H1 (cell line): ENCODE data around the gene PA2G4. TPM values are rescaled to one million over a fixed set of nuclear protein-coding genes. Genes with fewer than 3 reads are reported as not detected.
A peak's percentile ranks its signal among the peaks of the same experiment; 100 is the strongest.

Experiments used
- CHD7 ChIP-seq: fragments of 300-600 bp; sonication (generic); IDR thresholded peaks from 2 replicates; pipeline ENCODE4 v1.7.1; 2012; ENCODE audit warnings: low read length, moderate library complexity, mild to moderate bottlenecking, inconsistent platforms; ENCODE audit not compliant: insufficient replicate concordance
- EZH2 ChIP-seq: fragments of 200-600 bp; sonication (generic); IDR thresholded peaks from 2 replicates; pipeline ENCODE4 v1.7.1; 2012; ENCODE audit warnings: low read depth, mild to moderate bottlenecking, moderate library complexity, low read length, inconsistent platforms; ENCODE audit not compliant: severe bottlenecking
- GABPA ChIP-seq: IDR thresholded peaks from 2 replicates; pipeline ENCODE4 v1.6.1; 2011; ENCODE audit warnings: mild to moderate bottlenecking, low read length, moderate library complexity, borderline replicate concordance; ENCODE audit not compliant: insufficient read depth
- JUND ChIP-seq: IDR thresholded peaks from 2 replicates; pipeline ENCODE4 v1.6.1; 2011; ENCODE audit warnings: mild to moderate bottlenecking, improper control_type of control experiment, low read length
- KDM4A ChIP-seq: IDR thresholded peaks from one replicate; pipeline ENCODE4 v1.7.1; 2012; ENCODE audit warnings: low read depth, mild to moderate bottlenecking, moderate library complexity, low read length, inconsistent platforms; ENCODE audit not compliant: severe bottlenecking
- POLR2AphosphoS5 ChIP-seq: IDR thresholded peaks from 2 replicates; pipeline ENCODE4 v1.6.1; 2011; ENCODE audit warnings: low read depth, low read length
- RXRA ChIP-seq: IDR thresholded peaks from 2 replicates; pipeline ENCODE4 v1.6.1; 2011; ENCODE audit warnings: low read depth, mild to moderate bottlenecking, low read length, moderate library complexity; ENCODE audit not compliant: insufficient read depth
- ZNF274 ChIP-seq: IDR thresholded peaks from 2 replicates; pipeline ENCODE4 v1.7.0; 2012; ENCODE audit warnings: low read length, borderline replicate concordance; ENCODE audit errors: extremely low read depth
- polyA plus RNA-seq, 7 experiments: library from polyadenylated mRNA; depleted of rRNA in 3 of 7; stranded (reverse) in 5 of 7; unstranded in 2 of 7; fragments of >200 nt in 5 of 7; fragments of 200-250 nt in 2 of 7; gene quantifications; 1 replicate in 5 of 7; 2 replicates in 1 of 7; 4 replicates in 1 of 7; pipeline versions ENCODE4 v1.2.1 to v1.2.3, GENCODE V29; 2011 to 2013; ENCODE audit warnings: missing spikeins in 2 of 7, mixed read lengths in 2 of 7
- total RNA-seq: library from RNA; stranded (reverse); fragmentation: NEBNext Ultra II Directional; extraction: Animal tissue kit (Norgen Biotek cat#: 25700); gene quantifications from 2 replicates; pipeline ENCODE4 v1.2.1, GENCODE V29; 2021

Gene PA2G4
- total and polyA plus RNA-seq, 2 of the 8 experiments (the other 6 are each of a cell fraction or from before 2014, with no cell fraction given), result 159 to 242 TPM

DNA sequence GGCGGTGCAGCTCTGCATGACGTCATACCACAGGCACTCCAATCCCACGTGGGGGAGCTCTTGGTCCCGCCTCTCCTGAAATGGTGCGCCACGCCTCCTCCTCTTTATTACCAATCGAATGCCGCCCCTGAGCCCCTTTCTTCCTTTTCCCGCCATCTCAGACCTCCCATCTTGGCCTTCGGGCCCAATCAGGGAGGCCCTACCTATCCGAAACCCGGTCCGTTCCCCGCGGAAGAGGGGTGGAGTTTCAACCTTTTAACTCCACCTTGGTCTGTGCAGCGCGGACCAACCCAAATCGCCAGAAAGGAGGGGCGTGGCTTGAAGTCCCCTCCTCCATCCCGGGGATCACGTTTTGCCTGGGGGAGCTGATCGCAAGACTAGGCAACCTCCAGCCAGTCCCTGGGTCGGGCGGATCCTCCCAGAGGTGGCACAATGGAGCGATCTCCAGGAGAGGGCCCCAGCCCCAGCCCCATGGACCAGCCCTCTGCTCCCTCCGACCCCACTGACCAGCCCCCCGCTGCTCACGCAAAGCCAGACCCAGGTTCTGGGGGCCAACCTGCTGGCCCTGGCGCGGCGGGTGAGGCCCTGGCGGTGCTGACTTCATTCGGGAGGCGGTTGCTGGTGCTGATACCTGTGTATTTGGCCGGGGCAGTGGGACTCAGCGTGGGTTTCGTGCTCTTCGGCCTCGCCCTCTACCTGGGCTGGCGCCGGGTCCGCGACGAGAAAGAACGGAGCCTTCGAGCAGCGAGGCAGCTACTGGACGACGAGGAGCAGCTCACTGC lies 23.7 kb downstream of the PA2G4 start, which contains the start of gene ESYT1 (continued):
- TF ChIP-seq CHD7 (no peak), POLR2AphosphoS5 (peak; percentile 92), JUND (peak; percentile 100), RXRA (no peak), KDM4A (peak; percentile 54), ZNF274 (no peak), EZH2 (no peak), GABPA (no peak)
